Panc1 (cell line): Measurements from ENCODE around the gene SLTM. TPM values are rescaled to one million over a fixed set of nuclear protein-coding genes. Genes with fewer than 3 reads are reported as not detected.

Experiments
- ATAC-seq: fragments of 200-7000 bp; cut with Tn5 transposase; 2 replicates; pipeline ENCODE4 v1.9.1; 2020; ENCODE audit warnings: mild to moderate bottlenecking, moderate library complexity
- BruUV-seq: library from RNA; stranded (reverse); fragments of 400-500 nt; replicated peaks from 2 replicates; lab custom pipeline; 2021; lab: Mats Ljungman, UMichigan
- CTCF ChIA-PET: fragments of 300-600 bp; sonication (Branson Sonifier 250); formaldehyde crosslinking; loops from one replicate; lab custom pipeline; 2022; ENCODE audit warnings: antibody characterized with exemption; lab: Charles Lee
- POLR2A ChIA-PET: fragments of 300-600 bp; sonication (Branson Sonifier 250); formaldehyde crosslinking; loops from one replicate; lab custom pipeline; 2022; ENCODE audit warnings: antibody characterized with exemption; lab: Charles Lee
- DNase-seq: peaks from one replicate; pipeline ENCODE4 v3.0.0-alpha.2; 2010; ENCODE audit warnings: low read depth, low spot score
- H3K27ac ChIP-seq: 2 replicates; pipeline ENCODE4 v1.5.1; 2011; ENCODE audit warnings: mild to moderate bottlenecking, low read length, inconsistent platforms
- H3K27me3 ChIP-seq: fragments of 200-500 bp; sonication (Bioruptor generic); 2 replicates; pipeline ENCODE4 v1.6.0; 2014; ENCODE audit warnings: low read length, inconsistent platforms; ENCODE audit not compliant: control insufficient read depth, insufficient read depth
- H3K36me3 ChIP-seq: fragments of 200-500 bp; sonication (Bioruptor generic); 2 replicates; pipeline ENCODE4 v1.5.1; 2014; ENCODE audit warnings: inconsistent platforms, mild to moderate bottlenecking, low read length, moderate library complexity; ENCODE audit not compliant: control insufficient read depth, insufficient read depth
- H3K4me1 ChIP-seq: 2 replicates; pipeline ENCODE4 v1.5.1; 2011; ENCODE audit warnings: inconsistent platforms, mild to moderate bottlenecking, low read length, moderate library complexity; ENCODE audit not compliant: control insufficient read depth, insufficient read depth
- H3K4me3 ChIP-seq, 2 experiments: 2 replicates each; pipeline ENCODE4 v1.5.1; 2011 to 2012; ENCODE audit warnings: low read depth in 2 of 2, low read length in 2 of 2, mild to moderate bottlenecking in 2 of 2, inconsistent platforms in 1 of 2, moderate library complexity in 1 of 2
- H3K9me3 ChIP-seq: fragments of 200-500 bp; sonication (Bioruptor generic); 2 replicates; pipeline ENCODE4 v1.5.1; 2014; ENCODE audit warnings: low read depth, mild to moderate bottlenecking, inconsistent platforms, low read length, moderate library complexity; ENCODE audit not compliant: control insufficient read depth, insufficient read depth
- CTCF ChIP-seq: fragments of 450-650 bp; IDR thresholded peaks from 2 replicates; pipeline ENCODE4 v1.5.1; 2017; ENCODE audit warnings: mild to moderate bottlenecking
- POLR2AphosphoS5 ChIP-seq: IDR thresholded peaks from 2 replicates; pipeline ENCODE4 v1.6.1; 2012; ENCODE audit warnings: mild to moderate bottlenecking, low read depth, low read length, moderate library complexity
- REST ChIP-seq, 2 experiments: IDR thresholded peaks; 2 replicates each; pipeline ENCODE4 v1.6.1; 2011 to 2012; ENCODE audit warnings: low read depth in 2 of 2, control low read depth in 1 of 2, low read length in 1 of 2, mild to moderate bottlenecking in 1 of 2, moderate library complexity in 1 of 2; ENCODE audit not compliant: insufficient read depth in 1 of 2
- SIN3A ChIP-seq: IDR thresholded peaks from 2 replicates; pipeline ENCODE4 v1.6.1; 2012; ENCODE audit warnings: low read depth, mild to moderate bottlenecking, low read length, moderate library complexity, borderline replicate concordance; ENCODE audit not compliant: insufficient read depth
- TCF7L2 ChIP-seq: IDR thresholded peaks from 2 replicates; pipeline ENCODE4 v1.6.1; 2011; ENCODE audit warnings: mild to moderate bottlenecking, low read depth, low read length, inconsistent platforms
- in situ Hi-C: cut with HindIII; loops from 2 replicates; pipeline ENCODE4 v1.10.0; 2016; ENCODE audit warnings: low sequenced_read_pairs, low pct_unique_long_range_greater_than_20kb
- intact Hi-C: fragments of 100-400 bp; cut with micrococcal nuclease; formaldehyde crosslinking; loops from one replicate; pipeline ENCODE4 v1.10.0; 2022; ENCODE audit not compliant: unreplicated experiment
- total RNA-seq: library from RNA; stranded (reverse); gene quantifications from one replicate; pipeline ENCODE4 v1.2.1, GENCODE V29; 2021; ENCODE audit not compliant: unreplicated experiment

Gene SLTM
- total RNA-seq, 1 experiment from 2014 or later, result 75.7 TPM

GRCh38 chr15:58873267-58873666 lies 60.2 kb downstream of the SLTM start:
- no TSS peak for BruUV-seq
- Histone ChIP-seq H3K36me3 (no peaks in the 10 kb centered on the region), H3K9me3 (no peaks in the 10 kb centered on the region), H3K4me3 (no peak overlapping the region), H3K27ac (no peak overlapping the region), H3K4me1 (no peaks in the 10 kb centered on the region), H3K27me3 (no peaks in the 10 kb centered on the region)
- ATAC-seq (no peak), DNase-seq (no peak)
- CTCF ChIA-PET, result no interaction called here
- in situ Hi-C loops (no loop called here), intact Hi-C loops (loop anchor here (10.0 kb wide), 1 partner anchor 638 kb away; no protein-coding TSS in a partner anchor)
- POLR2A ChIA-PET, result no interaction called here
- TF ChIP-seq REST (IDR thresholded peaks at IDR 0.05; ENCODE audit: insufficient read depth in 1 of 2, low read depth in 2 of 2, low read length in 1 of 2) (no peak), TCF7L2 (no peak), POLR2AphosphoS5 (no peak), CTCF (no peak), SIN3A (no peak)

- Histone ChIP-seq H3K36me3 (no peaks in the 10 kb centered on the region), H3K4me1 (no peaks in the 10 kb centered on the region), H3K27ac (no peak overlapping the region), H3K4me3 (no peak overlapping the region), H3K9me3 (no peaks in the 10 kb centered on the region), H3K27me3 (no peaks in the 10 kb centered on the region)
- intact Hi-C loops (loop anchor here (10.0 kb wide), 1 partner anchor 636 kb away; no protein-coding TSS in a partner anchor), in situ Hi-C loops (no loop called here)
- no peak for TF ChIP-seq TCF7L2
- TF ChIP-seq REST (IDR thresholded peaks at IDR 0.05; ENCODE audit: insufficient read depth in 1 of 2, low read depth in 2 of 2, low read length in 1 of 2), result no peak
- no peak for TF ChIP-seq POLR2AphosphoS5
- TF ChIP-seq CTCF, result no peak
- no peak for TF ChIP-seq SIN3A
- CTCF ChIA-PET, result no interaction called here
- no TSS peak for BruUV-seq
- POLR2A ChIA-PET, result no interaction called here
- DNase-seq (no peak), ATAC-seq (no peak)
Observed at GRCh38 chr15:58870451-58870850, 63.0 kb downstream of the SLTM start.
